GM19452 (cell line): Measurements from ENCODE around the gene BAIAP2.

Experiments used
- ATAC-seq: cut with Tn5 transposase; IDR thresholded peaks from one replicate; pipeline ENCODE4 v1.9.1; 2021; ENCODE audit not compliant: unreplicated experiment

The BAIAP2 gene

DNA sequence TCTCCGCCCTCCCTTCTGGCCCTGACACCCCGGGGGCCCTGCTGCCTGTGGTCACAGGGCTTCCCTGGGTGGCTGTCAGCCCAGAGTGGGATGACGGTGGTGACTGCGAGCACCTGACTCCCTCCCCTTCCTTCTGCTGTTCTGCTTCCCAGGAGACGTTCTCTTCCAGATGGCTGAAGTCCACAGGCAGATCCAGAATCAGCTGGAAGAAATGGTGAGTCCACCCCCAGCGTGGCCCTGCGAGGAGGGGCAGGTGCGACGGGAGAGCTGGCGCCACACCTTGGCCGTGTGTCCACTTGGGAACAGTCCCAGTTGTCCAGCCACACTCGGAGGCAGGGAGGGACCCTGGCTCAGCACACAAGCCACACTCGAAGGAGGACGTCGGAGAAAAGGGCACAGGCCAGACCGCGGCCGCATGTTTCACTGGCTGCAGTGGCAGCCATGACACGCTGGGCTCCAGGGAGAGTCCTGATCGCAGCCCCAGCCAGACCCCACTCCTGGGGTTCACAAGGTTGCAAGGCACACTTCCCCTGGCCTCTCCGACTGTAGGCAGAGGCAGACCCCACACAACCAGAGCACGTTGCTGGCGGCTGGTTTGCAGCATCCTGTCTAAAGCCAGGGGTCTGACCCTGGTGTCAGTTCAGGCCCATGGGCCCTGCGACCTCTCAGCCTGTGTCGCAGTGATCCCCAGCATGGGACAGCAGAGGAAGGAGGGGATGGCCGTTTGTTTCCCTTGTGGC is 49.9 kb downstream of the BAIAP2 start:
- ATAC-seq: no peak

DNA sequence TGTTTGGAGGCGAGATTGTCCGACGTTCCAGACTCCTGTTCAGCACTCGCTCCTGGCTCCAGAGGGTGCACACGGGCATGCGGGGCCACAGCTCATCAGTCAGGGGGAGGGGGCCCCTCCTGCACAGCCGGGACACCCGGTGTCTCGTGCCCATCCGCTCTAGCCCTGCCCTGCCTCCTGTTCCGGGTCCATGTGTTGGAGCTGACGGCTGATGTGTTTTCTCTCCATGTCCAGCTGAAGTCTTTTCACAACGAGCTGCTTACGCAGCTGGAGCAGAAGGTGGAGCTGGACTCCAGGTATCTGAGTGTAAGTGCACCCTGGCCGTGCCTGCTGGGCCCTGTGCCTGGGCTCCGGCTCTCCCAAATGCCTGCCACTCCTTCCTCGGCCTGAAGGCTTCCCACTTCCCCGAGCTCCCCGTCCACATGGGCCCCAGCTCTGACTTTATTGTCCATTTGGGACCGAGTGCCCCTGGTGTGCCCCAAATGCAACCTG is 50.5 kb downstream of the BAIAP2 start:
- ATAC-seq: no peak

DNA sequence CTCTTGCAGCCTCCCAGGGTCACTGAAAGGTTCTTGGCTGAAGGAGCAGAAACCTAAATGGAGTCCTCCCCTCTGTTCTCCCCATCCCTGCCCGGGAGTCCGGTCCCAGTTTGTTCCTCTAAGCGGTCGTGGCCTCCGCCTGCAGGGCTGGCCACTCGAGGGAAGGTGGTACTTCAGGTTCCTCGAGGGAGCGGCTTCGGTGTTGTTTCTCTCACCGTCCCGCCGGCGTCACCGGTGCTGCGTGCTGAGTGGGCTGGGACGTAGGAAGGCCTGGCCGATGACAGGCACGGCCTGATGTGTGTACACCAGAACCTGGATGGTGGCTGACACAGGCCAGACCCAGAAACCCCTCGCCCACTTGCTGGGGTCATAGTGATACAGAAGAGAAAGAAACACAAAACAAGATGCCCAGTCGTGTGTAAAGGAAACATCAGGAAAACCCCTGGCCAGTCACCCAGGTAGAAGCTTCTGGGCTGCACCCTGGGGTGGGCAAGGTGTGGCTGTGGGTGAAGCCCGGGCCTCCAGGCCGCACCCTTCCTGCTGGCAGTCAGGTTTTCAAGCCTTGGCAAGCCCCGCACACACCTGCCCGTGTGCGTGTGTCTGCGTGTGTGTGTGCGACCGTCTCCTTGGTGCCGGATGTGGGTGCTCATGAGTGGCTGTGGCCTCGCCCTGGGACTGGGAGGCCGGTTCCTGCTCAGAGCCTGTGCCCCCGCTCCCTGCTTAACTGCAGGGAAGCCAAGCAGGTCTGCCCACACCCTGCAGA is 52.0 kb downstream of the BAIAP2 start:
- ATAC-seq: no peak

DNA sequence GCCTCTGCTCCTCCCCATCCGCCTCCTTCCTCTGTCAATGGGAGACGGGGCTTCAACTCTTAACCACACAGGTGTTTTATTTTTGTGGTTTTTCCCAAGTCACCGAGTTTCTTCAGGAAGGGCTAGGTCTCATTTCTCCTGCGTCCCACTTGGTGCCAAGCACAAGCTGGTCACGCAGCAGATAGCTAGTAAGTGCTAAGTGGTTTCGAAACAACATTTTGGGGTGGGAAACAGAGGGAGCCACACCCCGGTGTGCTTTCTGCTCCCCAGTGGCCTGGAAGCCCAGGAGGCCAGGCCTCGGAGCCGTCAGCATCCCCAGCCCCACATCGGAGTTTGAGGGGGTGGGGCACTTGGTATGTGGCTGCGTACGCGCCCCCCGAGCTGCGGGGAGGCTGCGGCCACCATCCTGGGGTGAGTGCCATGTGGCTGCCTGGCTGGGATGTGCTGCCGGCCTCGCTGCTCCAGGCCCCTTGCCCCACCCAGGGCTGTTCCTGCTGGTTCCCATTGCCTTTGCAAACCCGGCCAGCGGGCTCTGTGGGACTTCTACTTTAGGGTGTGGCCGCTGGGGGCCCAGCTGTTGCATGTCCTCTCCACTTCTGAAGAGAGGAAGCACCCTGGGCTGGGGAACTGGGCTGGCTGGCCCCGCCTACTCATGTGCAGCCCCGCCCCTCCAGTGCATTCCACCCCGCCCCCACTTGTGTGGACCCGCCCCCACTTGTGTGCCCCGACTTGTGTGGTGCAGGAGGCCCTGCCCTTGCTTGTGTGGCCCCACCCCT is 55.6 kb downstream of the BAIAP2 start:
- no peak for ATAC-seq

DNA sequence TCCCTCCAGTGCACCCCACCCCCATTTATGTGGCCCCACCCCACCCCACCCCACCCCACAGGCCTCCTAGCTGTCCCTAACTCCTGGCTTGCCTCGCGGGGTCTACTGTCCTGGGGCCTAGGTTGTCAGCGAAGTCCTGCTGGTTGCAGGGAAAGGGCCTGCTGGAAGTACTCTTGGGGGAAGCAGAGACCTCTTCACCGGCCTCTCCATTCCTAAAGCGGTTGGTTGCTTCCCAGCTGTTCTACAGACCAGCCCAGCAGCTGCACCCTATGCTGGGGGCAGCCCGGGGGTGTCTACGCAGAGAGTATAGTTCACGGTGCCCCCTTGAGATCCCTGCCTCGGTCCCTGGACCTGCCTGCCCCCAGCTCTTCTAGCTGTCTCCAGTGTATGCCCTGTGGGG is 56.2 kb downstream of the BAIAP2 start:
- ATAC-seq: no peak

DNA sequence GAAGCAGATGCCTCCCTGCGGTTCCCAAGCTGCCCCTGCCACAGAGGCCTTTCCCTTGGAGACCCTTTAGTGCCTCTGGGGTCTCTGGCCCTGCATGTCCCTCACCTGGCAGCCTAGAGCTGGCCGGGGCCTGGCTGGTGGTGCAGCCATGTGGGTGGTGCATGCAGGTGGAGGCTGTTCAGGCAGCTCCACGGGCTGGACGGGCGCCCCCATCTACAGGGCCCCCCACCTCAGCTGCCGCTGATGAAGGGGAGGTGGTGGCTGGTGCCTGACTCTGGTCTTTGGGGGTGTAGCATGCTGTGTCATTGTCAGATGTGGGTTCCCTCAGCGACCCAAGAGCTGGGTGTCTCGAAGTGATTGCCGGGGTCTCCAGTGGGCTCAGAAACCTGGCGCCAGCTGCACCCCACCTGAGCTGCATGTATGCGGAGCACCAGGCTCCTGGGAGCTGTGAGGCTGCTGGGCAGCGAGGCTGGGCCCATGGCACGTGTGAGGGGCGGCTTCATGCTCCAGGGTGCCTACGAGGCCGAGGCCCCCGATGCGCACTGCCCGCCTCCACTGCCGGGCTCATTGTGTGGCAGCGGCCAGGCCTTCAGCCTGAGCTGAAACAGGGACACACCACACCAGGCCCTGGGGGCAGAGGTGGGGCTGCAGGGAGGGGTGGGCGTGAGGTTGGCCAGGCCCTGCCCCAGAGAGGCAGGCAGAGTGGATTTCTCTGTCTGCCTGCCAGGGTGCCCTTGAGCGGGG is 57.0 kb downstream of the BAIAP2 start:
- ATAC-seq: no peak

DNA sequence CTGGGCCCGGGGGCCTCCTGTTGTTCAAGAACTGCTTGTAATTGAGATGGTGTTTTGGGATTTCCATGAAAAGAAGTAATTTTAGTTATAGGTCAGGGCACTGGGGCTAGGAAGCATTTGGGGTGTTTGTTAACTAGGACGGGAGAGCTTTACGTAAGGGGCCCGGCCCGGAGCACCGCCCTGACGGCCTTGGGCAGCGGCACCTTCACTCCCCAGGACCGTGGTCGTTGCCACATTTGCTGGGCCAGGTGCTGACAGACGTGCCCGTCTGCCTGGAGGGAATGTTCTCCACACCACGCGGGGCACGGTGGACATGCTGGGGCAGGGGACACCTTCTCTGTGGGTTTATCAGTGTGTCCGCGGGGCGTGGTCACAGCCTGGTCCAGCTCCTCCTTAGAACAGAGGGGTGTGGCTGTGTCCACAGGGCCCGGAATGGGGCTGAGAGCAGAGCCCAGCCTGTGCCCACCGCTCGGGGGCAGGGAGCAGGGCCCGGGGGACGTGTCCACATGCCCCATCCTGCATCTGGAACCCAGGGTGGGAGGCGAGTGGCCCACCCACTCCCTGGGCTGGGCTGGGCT is 57.7 kb downstream of the BAIAP2 start:
- no peak for ATAC-seq

DNA sequence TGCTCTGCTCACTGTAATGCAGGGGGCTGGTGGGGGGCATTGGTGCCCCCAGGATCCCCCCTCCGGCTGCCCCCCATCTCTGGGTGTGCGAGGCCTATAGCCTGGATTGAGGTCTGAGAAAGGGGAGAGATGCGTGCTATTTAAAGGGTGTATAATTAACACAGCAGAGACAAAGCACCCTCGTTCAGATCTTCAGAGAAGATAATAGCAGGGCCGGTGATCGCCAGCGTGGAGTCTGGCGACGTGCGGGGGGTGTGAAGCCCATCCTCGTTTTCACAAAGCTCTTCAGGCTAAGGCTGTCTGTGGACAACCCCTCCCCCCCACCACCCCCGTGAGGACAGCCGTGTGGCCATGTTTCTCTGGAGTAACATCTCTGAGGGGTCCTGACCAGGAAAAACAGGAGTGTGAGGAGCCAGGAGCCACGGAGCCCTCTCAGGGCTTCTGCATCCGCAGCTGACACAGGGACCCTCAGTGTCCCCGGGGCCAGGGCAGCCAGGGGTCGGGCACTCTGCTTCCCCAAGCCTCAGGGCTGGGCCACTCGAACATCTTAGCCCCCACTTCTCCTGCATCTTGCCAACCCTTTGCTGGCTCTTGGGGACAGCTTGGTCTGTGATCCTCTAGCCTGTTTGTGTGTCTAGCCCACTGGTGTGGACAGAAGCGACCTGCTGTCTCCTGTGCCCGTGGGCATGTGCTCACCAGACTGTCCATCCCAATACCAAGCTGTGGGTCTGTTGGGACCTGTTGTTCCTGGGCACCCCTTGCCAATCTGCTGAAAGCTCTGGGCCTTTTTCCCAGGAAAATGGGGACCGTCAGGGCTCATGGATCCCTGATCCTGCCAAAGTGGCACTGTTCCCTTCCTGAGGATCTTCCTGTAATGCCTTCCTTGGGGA is 58.9 kb downstream of the BAIAP2 start:
- ATAC-seq: no peak

DNA sequence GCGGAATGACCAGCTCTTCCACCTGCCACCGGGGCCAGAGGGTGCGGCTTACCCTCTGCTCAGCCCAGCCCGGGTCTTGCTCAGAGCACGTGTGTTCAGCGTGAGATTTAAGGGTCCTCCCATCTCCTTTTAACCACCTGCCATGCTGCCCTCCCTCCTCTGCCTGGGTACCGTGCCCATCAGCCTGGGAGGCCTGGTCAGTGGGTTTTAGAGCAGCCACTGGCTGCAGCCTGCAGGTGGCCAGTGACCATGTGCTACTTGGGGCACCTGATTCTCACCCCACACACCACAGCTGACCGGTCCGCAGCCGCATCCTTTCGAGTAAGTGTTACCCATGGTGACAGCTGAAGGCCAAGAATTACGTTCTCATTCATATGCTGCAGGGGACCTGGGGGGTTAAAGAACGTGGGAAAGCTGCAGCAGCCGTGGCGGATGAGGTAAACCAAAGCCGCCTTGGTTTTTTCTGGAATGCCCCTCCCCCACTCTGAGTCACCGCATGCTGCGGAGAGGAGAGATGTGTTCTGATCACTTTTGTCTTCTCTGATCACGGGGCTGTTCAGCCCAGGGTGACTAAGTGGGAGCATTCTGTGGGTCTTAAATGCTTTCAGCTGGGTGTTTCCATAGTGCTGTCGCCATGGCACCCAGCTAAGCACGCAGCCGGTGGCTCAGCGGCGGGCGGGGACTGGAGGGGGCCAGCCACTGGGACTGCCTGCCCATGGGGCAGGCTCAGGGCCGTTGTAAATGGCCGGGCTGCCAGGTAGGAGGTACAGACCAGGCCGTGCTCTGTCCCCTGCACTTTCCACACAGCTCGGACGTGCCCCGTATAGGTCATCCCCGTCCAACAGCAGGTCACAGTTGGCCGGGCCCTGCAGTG is 59.8 kb downstream of the BAIAP2 start:
- ATAC-seq: no peak

DNA sequence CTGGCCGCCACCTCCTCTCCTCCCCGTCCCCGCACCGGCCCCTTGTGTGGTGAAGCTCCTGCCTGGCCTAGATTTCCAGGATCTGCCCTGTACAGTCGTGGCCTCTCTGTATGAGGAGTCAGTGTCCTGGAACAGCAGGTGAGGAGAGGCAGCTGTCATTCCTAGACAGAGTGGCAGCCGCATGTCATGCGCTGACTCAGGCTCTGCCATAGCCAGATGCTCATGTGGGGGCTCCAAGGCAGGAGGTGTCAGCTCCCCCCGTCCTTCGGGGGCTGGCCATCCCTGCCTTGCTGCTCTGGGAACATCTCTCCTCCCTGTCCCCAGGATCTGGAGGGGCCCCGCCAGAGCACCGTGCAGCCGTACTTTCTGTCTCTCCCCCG is 60.4 kb downstream of the BAIAP2 start:
- ATAC-seq: no peak

DNA sequence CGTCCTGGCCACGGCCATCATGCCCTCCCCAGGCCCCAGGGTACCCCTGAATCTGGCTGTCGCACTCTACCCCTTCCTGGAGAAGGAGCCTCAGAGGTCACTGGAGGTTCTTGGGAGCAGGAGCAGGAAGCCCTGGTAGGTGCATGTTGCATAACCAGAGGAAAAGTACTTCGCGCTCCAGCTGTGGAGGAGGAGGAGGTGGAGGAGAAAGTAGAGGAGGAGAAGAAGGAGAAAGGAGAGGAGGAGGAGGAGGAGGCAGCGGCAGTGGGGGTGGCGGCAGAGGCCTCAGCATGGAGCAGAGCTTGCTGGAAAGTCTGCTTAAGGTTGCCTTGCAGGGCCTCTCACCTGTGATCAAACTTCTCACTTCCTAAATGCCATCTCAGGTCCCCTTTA is 61.8 kb downstream of the BAIAP2 start:
- no peak for ATAC-seq

DNA sequence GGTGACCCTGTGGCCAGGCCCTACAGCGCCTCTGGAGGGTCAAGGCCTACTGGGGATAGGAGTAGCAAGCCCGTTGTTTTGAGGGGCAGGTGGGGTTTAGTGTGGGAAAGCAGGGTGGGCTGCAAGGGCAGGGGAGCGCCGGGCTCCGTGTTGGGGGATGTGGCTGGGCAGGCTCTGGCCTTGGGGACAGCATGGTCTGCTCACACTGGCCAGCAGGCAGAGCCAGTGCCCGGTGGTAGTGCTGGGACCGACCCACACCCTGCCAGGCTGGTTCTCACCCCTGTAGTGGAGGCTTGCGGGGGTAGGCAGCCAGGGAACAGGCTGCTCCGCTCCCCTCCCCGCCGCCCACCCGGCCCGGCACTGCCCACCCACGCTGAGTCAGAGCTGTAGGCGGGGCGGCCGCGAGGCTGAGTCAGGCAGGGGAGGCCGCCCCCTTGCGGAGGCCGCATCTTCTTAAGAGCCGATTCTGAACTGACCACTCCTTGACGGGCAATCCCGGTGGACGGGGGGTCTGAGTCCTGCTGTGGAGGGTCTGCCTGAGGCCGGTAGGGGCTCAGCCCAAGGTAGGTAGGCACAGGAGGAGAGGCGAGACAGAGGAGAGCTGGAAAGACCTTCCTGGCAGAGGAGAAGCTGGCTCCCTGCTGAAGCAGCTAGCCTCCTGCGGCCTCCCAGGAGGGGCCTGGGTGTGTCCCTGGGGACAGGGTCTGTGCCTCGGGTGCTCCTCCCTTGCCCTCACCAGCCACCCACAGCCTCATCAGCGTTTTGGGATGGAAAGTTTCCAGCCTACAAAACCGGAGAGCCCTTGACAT is 62.4 kb downstream of the BAIAP2 start:
- no peak for ATAC-seq

DNA sequence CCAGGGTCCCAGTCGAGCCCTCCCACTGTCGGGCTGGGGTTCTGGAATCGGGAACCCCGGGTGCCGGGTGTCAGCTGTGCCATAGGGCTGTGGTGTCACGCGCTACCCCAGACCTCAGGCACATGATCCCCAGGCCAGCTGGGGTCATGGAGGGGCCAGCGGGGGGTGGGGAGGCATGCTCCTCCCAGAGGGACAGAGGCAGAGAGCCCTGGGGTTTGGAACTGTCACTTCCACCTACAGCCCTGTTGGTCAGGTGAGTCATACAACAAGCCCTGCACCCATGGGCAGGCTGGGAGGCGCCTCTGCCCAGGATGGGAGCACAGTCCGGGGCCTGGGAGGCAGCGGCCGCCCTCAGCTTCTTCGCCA is 63.0 kb downstream of the BAIAP2 start:
- ATAC-seq: no peak

DNA sequence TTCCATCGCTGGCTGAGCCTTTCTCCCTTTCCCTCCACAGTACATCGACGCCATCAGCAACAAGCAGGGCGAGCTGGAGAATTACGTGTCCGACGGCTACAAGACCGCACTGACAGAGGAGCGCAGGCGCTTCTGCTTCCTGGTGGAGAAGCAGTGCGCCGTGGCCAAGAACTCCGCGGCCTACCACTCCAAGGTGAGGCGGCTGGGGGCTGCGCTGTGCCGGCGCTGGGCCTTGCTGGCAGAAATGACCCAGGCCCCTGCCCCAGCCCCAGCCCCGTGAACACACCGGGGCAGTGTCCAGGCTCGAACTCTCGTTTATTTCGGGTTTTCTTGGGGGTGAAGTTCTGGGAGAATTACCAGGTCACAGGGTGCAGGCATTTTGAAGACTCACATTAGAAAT is 64.9 kb downstream of the BAIAP2 start:
- ATAC-seq: no peak

DNA sequence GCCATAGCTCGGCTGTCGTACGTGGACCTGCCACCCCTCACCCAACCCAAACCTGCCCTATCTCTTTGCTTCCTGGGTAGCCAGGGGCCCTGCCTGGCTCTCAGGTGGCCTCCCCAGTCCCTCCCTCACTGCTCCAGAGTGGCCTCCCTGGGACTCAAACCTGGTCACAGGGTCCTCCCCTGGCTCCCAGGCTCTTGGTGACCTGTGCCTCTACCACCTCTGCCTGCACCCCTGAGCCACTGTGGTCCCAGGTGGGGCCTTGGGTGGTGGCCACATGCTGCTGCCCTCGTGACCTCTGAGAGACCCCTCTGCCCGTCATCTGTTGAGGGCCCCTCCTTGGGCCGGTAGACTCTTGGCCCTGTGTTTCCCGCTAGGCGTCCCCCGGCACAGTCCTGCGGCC is 65.7 kb downstream of the BAIAP2 start:
- ATAC-seq: no peak

DNA sequence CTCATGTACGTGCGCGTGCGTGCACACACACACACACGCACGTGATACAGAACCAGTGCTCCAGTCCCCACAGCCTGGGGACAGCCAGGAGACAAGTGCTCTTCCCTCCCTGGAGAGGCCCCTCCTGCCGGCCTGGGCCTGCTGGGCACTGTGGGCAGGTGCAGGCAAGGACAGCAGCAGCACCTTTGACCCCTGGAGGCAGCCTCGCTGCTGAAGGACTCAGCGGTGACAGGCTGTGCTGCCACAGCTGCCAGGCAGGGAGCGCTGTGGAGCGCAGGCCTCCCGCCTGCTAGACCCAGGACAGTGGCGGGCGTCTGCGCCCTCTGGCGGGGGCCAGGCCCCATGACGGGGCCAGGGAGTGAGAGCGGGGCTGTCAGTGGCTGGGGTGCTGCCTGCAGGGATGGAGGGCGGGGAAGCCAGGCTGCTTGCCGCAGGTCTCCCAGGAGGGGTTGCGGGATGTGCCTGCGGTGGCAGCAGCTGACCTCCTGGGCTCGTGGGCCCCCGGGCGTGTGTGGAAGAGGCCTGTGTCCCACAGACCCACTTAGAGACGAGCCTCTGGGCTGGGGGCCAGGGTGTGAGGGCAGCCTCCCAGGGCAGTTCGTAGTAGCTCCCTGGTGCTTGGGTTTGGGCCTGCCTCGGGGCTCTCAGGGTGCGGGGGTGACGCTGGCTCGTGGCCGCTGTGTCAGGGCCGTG is 66.8 kb downstream of the BAIAP2 start:
- ATAC-seq: peak; percentile 81

DNA sequence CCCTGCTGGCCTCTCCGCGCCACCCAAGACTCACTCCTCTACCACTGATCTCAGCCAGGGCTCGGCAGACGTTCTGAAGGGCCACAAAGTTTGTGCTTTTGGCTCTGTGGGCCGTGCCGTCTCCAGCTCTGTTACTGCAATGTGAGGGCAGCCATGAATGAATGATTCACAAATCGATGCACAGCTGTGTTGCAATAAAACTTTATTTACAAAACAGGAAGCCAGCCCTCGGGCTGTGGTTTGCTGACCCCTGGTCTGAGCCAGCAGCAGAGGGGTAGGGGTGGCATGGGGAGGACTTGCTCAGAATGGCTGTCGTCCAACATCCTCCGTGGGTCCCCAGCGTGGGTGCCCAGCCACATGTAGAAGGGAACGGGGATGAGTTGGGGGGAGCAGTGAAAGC is 67.4 kb downstream of the BAIAP2 start:
- no peak for ATAC-seq
